ENCODE measurements around the gene FBXL7. TPM values are rescaled to one million over a fixed set of nuclear protein-coding genes. Genes with fewer than 3 reads are reported as not detected.

FBXL7 gene
- total and polyA plus RNA-seq, 2 donors (not counting 3 experiments of a cell fraction or from before 2014, with no cell fraction given): 23.5 to 32.2 TPM

GRCh38 chr5:15609076-15609725 lies 109.2 kb downstream of the FBXL7 start:
- Histone ChIP-seq H3K27me3 (ENCODE audit: control insufficient read depth in 2 of 2, insufficient read depth in 2 of 2, low read length in 2 of 2) (no peaks in the 10 kb centered on the region), H3K36me3 (ENCODE audit: control insufficient read depth in 2 of 2, extremely low read depth in 1 of 2, insufficient read depth in 2 of 2, low read length in 2 of 2) (no peaks in the 10 kb centered on the region), H4K20me1 (replicated peaks; ENCODE audit: control insufficient read depth, extremely low read depth, insufficient read depth, low read length) (no peaks in the 10 kb centered on the region), H3K27ac (ENCODE audit: insufficient read depth, low read depth, low read length) (no peak overlapping the region), H2AFZ (ENCODE audit: low read depth, low read length) (no peak overlapping the region), H3K79me2 (ENCODE audit: control insufficient read depth, insufficient read depth, low read length) (no peaks in the 10 kb centered on the region), H3K4me2 (ENCODE audit: insufficient read depth, low read length) (no peak overlapping the region), H3K4me1 (ENCODE audit: control insufficient read depth, extremely low read depth, insufficient read depth, low read length) (peaks cover 10% of the 10 kb centered on the region), H3K9me3 (replicated peaks; ENCODE audit: control insufficient read depth, insufficient read depth, low read length) (no peaks in the 10 kb centered on the region), H3K9me1 (replicated peaks; ENCODE audit: control insufficient read depth, extremely low read depth, insufficient read depth, low read length) (no peaks in the 10 kb centered on the region), H3K9ac (replicated peaks; ENCODE audit: extremely low read depth, insufficient read depth, low read length) (no peak overlapping the region), H3K4me3 (replicated peaks in 1 of 3; ENCODE audit: insufficient read depth in 1 of 3, low read depth in 1 of 3, low read length in 3 of 3) (no peak overlapping the region)
- dilution Hi-C loops (cut with MboI; ENCODE audit: extremely low pct_ligation_motif_present, low sequenced_read_pairs): no loop called here
- ChIA-PET POLR2A (no interaction called here), CTCF (interaction anchor here (0.6 kb wide), 1 partner anchor 11 kb away, joined by 3 read pairs; no protein-coding TSS in a partner anchor)
- no TSS peak for BruUV-seq (replicated peaks)
- TF ChIP-seq EZH2 (IDR thresholded peaks at IDR 0.05; ENCODE audit: borderline replicate concordance, low read depth, low read length, severe bottlenecking) (no peak), JUN (IDR thresholded peaks at IDR 0.05; ENCODE audit: borderline replicate concordance, insufficient read depth, insufficient read length, low read depth) (no peak), POLR2A (IDR thresholded peaks at IDR 0.05; ENCODE audit: low read depth, low read length) (no peak), MYC (IDR thresholded peaks at IDR 0.05; ENCODE audit: low read depth, low read length) (no peak), FOS (IDR thresholded peaks at IDR 0.05; ENCODE audit: borderline replicate concordance, insufficient read depth, low read length) (no peak), POLR2AphosphoS5 (IDR thresholded peaks at IDR 0.05; ENCODE audit: insufficient read depth, low read depth, low read length) (no peak), GATA2 (IDR thresholded peaks at IDR 0.05; ENCODE audit: insufficient read depth, insufficient read length, low read depth, low read length) (no peak), CTCF (IDR thresholded peaks at IDR 0.05; ENCODE audit: extremely low read depth in 1 of 2, insufficient read depth in 1 of 2, low read depth in 1 of 2, low read length in 2 of 2) (no peak), MAX (IDR thresholded peaks at IDR 0.05; ENCODE audit: insufficient read depth, insufficient read length) (no peak)
- FAIRE-seq (no peak), DNase-seq (ENCODE audit: low read depth, low spot score) (no peak)
- intact Hi-C loops (cut with micrococcal nuclease): no loop called here

Data from endothelial cell of umbilical vein (primary cell).